SU-DHL-6 (cell line): ENCODE data around the gene SKIDA1.

Experiments
- CTCF ChIP-seq: fragments of 200-600 bp; sonication (generic); IDR thresholded peaks from one replicate; pipeline ENCODE4 v1.5.1; 2017; ENCODE audit warnings: antibody characterized with exemption, mild to moderate bottlenecking, low read length, moderate library complexity; ENCODE audit not compliant: insufficient read depth, poor library complexity, severe bottlenecking
- EZH2phosphoT487 ChIP-seq: fragments of 200-600 bp; sonication (generic), shearing (Covaris generic); conservative IDR thresholded peaks from 2 replicates; pipeline ENCODE4 v1.6.1; 2018; ENCODE audit warnings: mild to moderate bottlenecking, antibody characterized with exemption, low read length, moderate library complexity, mixed read lengths

GRCh38 chr10:21532694-21533466 is 7.4 kb upstream of the SKIDA1 start:
- no peak for TF ChIP-seq CTCF
- no peak for TF ChIP-seq EZH2phosphoT487
